ENCODE results near the gene TEX53. TPM values are rescaled to one million over a fixed set of nuclear protein-coding genes. Genes with fewer than 3 reads are reported as not detected.
A peak's percentile ranks its signal among the peaks of the same experiment; 100 is the strongest.

TEX53 gene
- total RNA-seq, 2 experiments from 2014 or later, result not detected

DNA sequence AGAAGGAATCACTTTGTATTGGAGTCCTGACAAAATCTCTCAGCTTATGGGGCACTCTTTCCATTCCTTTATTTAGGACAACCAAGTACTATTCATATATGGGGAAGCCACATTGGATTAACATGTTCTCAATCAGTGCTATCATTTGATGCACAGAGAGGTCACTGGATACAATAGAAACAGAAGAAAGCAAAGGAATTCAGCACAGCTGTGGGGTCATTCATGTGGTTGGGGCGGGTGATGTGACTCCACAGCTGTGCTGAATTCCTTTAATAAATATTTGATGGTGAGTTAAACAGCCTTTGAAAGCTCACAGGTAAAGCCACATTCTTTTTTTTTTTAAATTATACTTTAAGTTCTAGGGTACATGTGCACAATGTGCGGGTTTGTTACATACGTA is 25.2 kb upstream of the TEX53 start:
- no peaks in the 10 kb centered on the region for H3K9me3 ChIP-seq (ENCODE audit: low read length)
- POLR2A ChIA-PET, result no interaction called here
- intact Hi-C loops (cut with micrococcal nuclease; ENCODE audit: unreplicated experiment), result loop anchor here (1.0 to 5.0 kb wide), 3 partner anchors 224 to 839 kb away; no protein-coding TSS in a partner anchor

DNA sequence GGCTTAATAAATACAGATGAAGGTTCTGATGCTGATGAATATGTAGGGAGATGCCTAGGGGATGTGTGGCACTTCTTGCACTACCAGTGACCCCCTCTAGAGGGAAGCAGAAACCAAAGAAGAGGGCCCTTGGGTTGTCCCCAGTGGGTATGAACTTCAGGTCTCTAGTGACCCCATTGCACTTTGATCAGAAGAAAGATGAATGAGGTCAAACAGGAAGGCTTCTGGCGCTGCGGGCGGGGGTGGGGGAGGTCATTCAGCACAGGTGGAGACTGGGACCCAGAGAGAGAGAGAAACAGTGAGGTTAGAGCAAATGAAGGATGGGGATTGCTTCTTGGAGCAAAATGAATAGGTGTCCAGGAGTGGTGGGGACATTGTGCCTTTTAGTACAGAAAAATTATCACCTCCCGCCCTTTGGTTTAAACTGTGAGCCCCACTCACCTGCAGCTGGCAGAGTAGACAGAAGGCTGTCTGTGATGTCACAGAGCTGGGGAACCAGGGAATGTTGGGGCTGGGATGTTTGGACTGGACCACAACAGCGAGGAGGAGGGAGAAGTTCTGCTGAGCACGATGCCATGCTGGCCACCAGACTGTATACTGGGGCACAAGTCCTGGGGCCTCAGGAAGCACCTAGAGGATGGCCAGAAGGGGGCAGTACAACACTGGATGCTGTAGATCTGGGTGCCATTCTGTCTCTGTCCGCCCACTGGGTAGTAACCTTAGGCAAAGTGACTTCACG is 24.2 kb upstream of the TEX53 start, which contains the start of gene TEX48:
TSS of gene TEX48 (minus strand) at position 599 of the 739 bp plus-strand sequence. CDS start 10,469 bp downstream, outside the sequence.
- CTCF ChIA-PET (ENCODE audit: unreplicated experiment), result interaction anchor here (0.7 to 1.3 kb wide), 3 partner anchors 179 to 335 kb away, joined by 3 to 4 read pairs (median 3); no protein-coding TSS in a partner anchor
- H3K36me3 ChIP-seq (ENCODE audit: insufficient read depth, low read length), result no peaks in the 10 kb centered on the region
- peaks cover 4% of the 10 kb centered on the region for H3K4me1 ChIP-seq (ENCODE audit: insufficient read depth, low read length, poor library complexity, severe bottlenecking)
- H3K9me3 ChIP-seq (ENCODE audit: low read length), result no peaks in the 10 kb centered on the region
- no peak within 1 kb of the TSS for H3K4me3 ChIP-seq (ENCODE audit: low read depth, low read length, poor library complexity, severe bottlenecking)
- POLR2A ChIA-PET, result interaction anchor here (0.7 kb wide), 1 partner anchor 89 kb away, joined by 8 read pairs; no protein-coding TSS in a partner anchor
- DNase-seq (ENCODE audit: low spot score), result peak; percentile 74
- no TSS peak for BruUV-seq (replicated peaks)
- 0 out of 2 replicates have a peak within 1 kb of the TSS, but pooled peaks have one; percentile 10 for H3K4me2 ChIP-seq (ENCODE audit: low read length)
- peak within 1 kb of the TSS; percentile 39; the same call in 1 of the 2 replicates for H2AFZ ChIP-seq (ENCODE audit: low read length)
- H3K79me2 ChIP-seq (ENCODE audit: insufficient read depth, low read depth, low read length), result no peaks in the 10 kb centered on the region
- TF ChIP-seq, protein P1, sequence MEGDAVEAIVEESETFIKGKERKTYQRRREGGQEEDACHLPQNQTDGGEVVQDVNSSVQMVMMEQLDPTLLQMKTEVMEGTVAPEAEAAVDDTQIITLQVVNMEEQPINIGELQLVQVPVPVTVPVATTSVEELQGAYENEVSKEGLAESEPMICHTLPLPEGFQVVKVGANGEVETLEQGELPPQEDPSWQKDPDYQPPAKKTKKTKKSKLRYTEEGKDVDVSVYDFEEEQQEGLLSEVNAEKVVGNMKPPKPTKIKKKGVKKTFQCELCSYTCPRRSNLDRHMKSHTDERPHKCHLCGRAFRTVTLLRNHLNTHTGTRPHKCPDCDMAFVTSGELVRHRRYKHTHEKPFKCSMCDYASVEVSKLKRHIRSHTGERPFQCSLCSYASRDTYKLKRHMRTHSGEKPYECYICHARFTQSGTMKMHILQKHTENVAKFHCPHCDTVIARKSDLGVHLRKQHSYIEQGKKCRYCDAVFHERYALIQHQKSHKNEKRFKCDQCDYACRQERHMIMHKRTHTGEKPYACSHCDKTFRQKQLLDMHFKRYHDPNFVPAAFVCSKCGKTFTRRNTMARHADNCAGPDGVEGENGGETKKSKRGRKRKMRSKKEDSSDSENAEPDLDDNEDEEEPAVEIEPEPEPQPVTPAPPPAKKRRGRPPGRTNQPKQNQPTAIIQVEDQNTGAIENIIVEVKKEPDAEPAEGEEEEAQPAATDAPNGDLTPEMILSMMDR (conservative IDR thresholded peaks at IDR 0.05; ENCODE audit: low read length), result peak; percentile 84
- no peak for TF ChIP-seq EZH2phosphoT487 (IDR thresholded peaks at IDR 0.05; ENCODE audit: borderline replicate concordance, low read depth, low read length)
- no peak within 1 kb of the TSS for H3K27ac ChIP-seq (ENCODE audit: low read depth, low read length, poor library complexity, severe bottlenecking)
- H3K9me2 ChIP-seq (ENCODE audit: insufficient read depth, low read length), result no peaks in the 10 kb centered on the region
- intact Hi-C loops (cut with micrococcal nuclease; ENCODE audit: unreplicated experiment), result loop anchor here (1.0 to 5.0 kb wide), 5 partner anchors 58 to 841 kb away; no protein-coding TSS in a partner anchor
- H4K20me1 ChIP-seq (ENCODE audit: insufficient read depth, low read length), result no peaks in the 10 kb centered on the region

More for the DNA sequence above, 25.2 kb upstream of the TEX53 start:
- Histone ChIP-seq H3K4me1 (ENCODE audit: insufficient read depth, low read length, poor library complexity, severe bottlenecking) (peaks cover 4% of the 10 kb centered on the region), H3K4me2 (ENCODE audit: low read length) (no peak overlapping the region), H3K79me2 (ENCODE audit: insufficient read depth, low read depth, low read length) (no peaks in the 10 kb centered on the region), H2AFZ (ENCODE audit: low read length) (no peak overlapping the region), H4K20me1 (ENCODE audit: insufficient read depth, low read length) (no peaks in the 10 kb centered on the region), H3K27ac (ENCODE audit: low read depth, low read length, poor library complexity, severe bottlenecking) (no peak overlapping the region), H3K9me2 (ENCODE audit: insufficient read depth, low read length) (no peaks in the 10 kb centered on the region), H3K4me3 (ENCODE audit: low read depth, low read length, poor library complexity, severe bottlenecking) (no peak overlapping the region), H3K36me3 (ENCODE audit: insufficient read depth, low read length) (no peaks in the 10 kb centered on the region)
- TF ChIP-seq, protein P1 (conservative IDR thresholded peaks at IDR 0.05; ENCODE audit: low read length), result no peak
- no peak for TF ChIP-seq EZH2phosphoT487 (IDR thresholded peaks at IDR 0.05; ENCODE audit: borderline replicate concordance, low read depth, low read length)
- no peak for DNase-seq (ENCODE audit: low spot score)
- CTCF ChIA-PET (ENCODE audit: unreplicated experiment), result interaction anchor here (0.6 kb wide), 1 partner anchor 1138 kb away, joined by 3 read pairs; no protein-coding TSS in a partner anchor
- BruUV-seq (replicated peaks), result no TSS peak

All from OCI-LY7 (cell line).